Activated CD8-positive, alpha-beta T cell treated with anti-CD3 and anti-CD28 coated beads for 36 hours (primary cell): ENCODE data around the gene RPAP3. TPM values are rescaled to one million over a fixed set of nuclear protein-coding genes. Genes with fewer than 3 reads are reported as not detected.

Source experiments
- ATAC-seq: fragments of 200-7000 bp; cut with Tn5 transposase; one replicate; pipeline ENCODE4 v1.10.0; 2021; ENCODE audit warnings: mild to moderate bottlenecking, moderate library complexity
- CTCF ChIA-PET: fragments of 350-600 bp; sonication (Branson Sonifier 250); formaldehyde crosslinking; loops from one replicate; lab custom pipeline; 2021; ENCODE audit warnings: antibody characterized with exemption; lab: Charles Lee
- POLR2A ChIA-PET: fragments of 350-600 bp; sonication (Branson Sonifier 250); formaldehyde crosslinking; loops from one replicate; lab custom pipeline; 2021; ENCODE audit warnings: antibody characterized with exemption; lab: Charles Lee
- DNase-seq: peaks from one replicate; pipeline ENCODE4 v3.0.0-alpha.2; 2020
- H3K27ac Mint-ChIP-seq: one replicate; pipeline ENCODE4 v1.8.0; 2021; ENCODE audit warnings: mild to moderate bottlenecking, mixed read lengths
- H3K27me3 Mint-ChIP-seq: one replicate; pipeline ENCODE4 v1.8.0; 2021; ENCODE audit warnings: mixed read lengths
- H3K36me3 Mint-ChIP-seq: one replicate; pipeline ENCODE4 v1.8.0; 2021; ENCODE audit warnings: low read depth, mixed read lengths
- H3K4me1 Mint-ChIP-seq: one replicate; pipeline ENCODE4 v1.8.0; 2021; ENCODE audit warnings: low read depth, mixed read lengths
- H3K4me3 Mint-ChIP-seq: one replicate; pipeline ENCODE4 v1.8.0; 2021; ENCODE audit warnings: mild to moderate bottlenecking, moderate library complexity, mixed read lengths
- H3K9me3 Mint-ChIP-seq: one replicate; pipeline ENCODE4 v1.8.0; 2021; ENCODE audit warnings: mixed read lengths
- CTCF ChIP-seq: fragments of 200-600 bp; IDR thresholded peaks from one replicate; pipeline ENCODE4 v1.8.0; 2022; ENCODE audit warnings: antibody characterized with exemption, mild to moderate bottlenecking
- intact Hi-C: fragments of 100-400 bp; cut with micrococcal nuclease; formaldehyde crosslinking; loops from one replicate; pipeline ENCODE4 v1.10.0; 2022
- total RNA-seq, 2 experiments: library from RNA; stranded (reverse); gene quantifications; one replicate each; pipeline ENCODE4 v1.2.3, GENCODE V29; 2021

RPAP3 gene
- total RNA-seq, 2 experiments from 2014 or later: 42.0 to 42.5 TPM

- intact Hi-C loops: no loop called here
- peaks cover 7% of the 10 kb centered on the region for H3K4me1 Mint-ChIP-seq
- H3K27ac Mint-ChIP-seq: no peak overlapping the region
- TF ChIP-seq CTCF: no peak
- DNase-seq (no peak), ATAC-seq (no peak)
- H3K36me3 Mint-ChIP-seq: no peaks in the 10 kb centered on the region
- CTCF ChIA-PET: interaction anchor here (1.0 to 12.5 kb wide), 3 partner anchors 27 to 92 kb away, joined by 3 to 685 read pairs (median 10); partner anchors contain the start of gene SLC48A1
- no peaks in the 10 kb centered on the region for H3K27me3 Mint-ChIP-seq
- H3K9me3 Mint-ChIP-seq: no peaks in the 10 kb centered on the region
- H3K4me3 Mint-ChIP-seq: no peak overlapping the region
- POLR2A ChIA-PET: interaction anchor here (1.3 kb wide), 1 partner anchor 11 kb away, joined by 4 read pairs; no protein-coding TSS in a partner anchor
Measured at GRCh38 chr12:47746523-47746922, 40.7 kb upstream of the RPAP3 start.

GRCh38 chr12:47746073-47746472 lies 40.2 kb upstream of the RPAP3 start:
- H3K36me3 Mint-ChIP-seq: no peaks in the 10 kb centered on the region
- no peak overlapping the region for H3K27ac Mint-ChIP-seq
- ATAC-seq: no peak
- no peaks in the 10 kb centered on the region for H3K9me3 Mint-ChIP-seq
- H3K4me3 Mint-ChIP-seq: no peak overlapping the region
- ChIA-PET CTCF (interaction anchor here (2.5 to 12.5 kb wide), 2 partner anchors 28 to 92 kb away, joined by 10 to 685 read pairs; partner anchors contain the start of gene SLC48A1), POLR2A (interaction anchor here (1.3 kb wide), 1 partner anchor 11 kb away, joined by 4 read pairs; no protein-coding TSS in a partner anchor)
- H3K4me1 Mint-ChIP-seq: peaks cover 12% of the 10 kb centered on the region
- intact Hi-C loops: no loop called here
- no peak for TF ChIP-seq CTCF
- DNase-seq: no peak
- H3K27me3 Mint-ChIP-seq: no peaks in the 10 kb centered on the region

- no peak for TF ChIP-seq CTCF
- ChIA-PET CTCF (interaction anchor here (6.4 to 12.5 kb wide), 4 partner anchors 11 to 91 kb away, joined by 92 to 685 read pairs (median 320); partner anchors contain the start of genes ENDOU, RAPGEF3 and SLC48A1), POLR2A (interaction anchor here (3.0 kb wide), 1 partner anchor 22 kb away, joined by 15 read pairs; no protein-coding TSS in a partner anchor)
- no peaks in the 10 kb centered on the region for H3K27me3 Mint-ChIP-seq
- H3K27ac Mint-ChIP-seq: no peak overlapping the region
- H3K9me3 Mint-ChIP-seq: no peaks in the 10 kb centered on the region
- no peak for DNase-seq
- H3K4me1 Mint-ChIP-seq: peaks cover 16% of the 10 kb centered on the region
- ATAC-seq: no peak
- no peak overlapping the region for H3K4me3 Mint-ChIP-seq
- intact Hi-C loops: no loop called here
- no peaks in the 10 kb centered on the region for H3K36me3 Mint-ChIP-seq
Measured at GRCh38 chr12:47745485-47746041, 39.7 kb upstream of the RPAP3 start.

GRCh38 chr12:47744778-47745436 lies 39.1 kb upstream of the RPAP3 start:
- H3K4me1 Mint-ChIP-seq: peaks cover 20% of the 10 kb centered on the region
- H3K4me3 Mint-ChIP-seq: no peak overlapping the region

More at GRCh38 chr12:47744778-47745436, 39.1 kb upstream of the RPAP3 start:
- no peaks in the 10 kb centered on the region for H3K36me3 Mint-ChIP-seq
- no peaks in the 10 kb centered on the region for H3K9me3 Mint-ChIP-seq
- ATAC-seq (no peak), DNase-seq (no peak)
- no peaks in the 10 kb centered on the region for H3K27me3 Mint-ChIP-seq
- intact Hi-C loops: loop anchor here (5.0 kb wide), 1 partner anchor 92 kb away; no protein-coding TSS in a partner anchor
- TF ChIP-seq CTCF: no peak
- ChIA-PET POLR2A (interaction anchor here (0.6 to 3.0 kb wide), 5 partner anchors 22 to 42 kb away, joined by 3 to 15 read pairs (median 3); no protein-coding TSS in a partner anchor), CTCF (interaction anchor here (0.9 to 12.5 kb wide), 14 partner anchors 9 to 218 kb away, joined by 3 to 685 read pairs (median 9); partner anchors contain the start of genes ENDOU, RAPGEF3, SLC48A1 and TMEM106C)
- H3K27ac Mint-ChIP-seq: no peak overlapping the region
